8988T (cell line): ENCODE results near the gene BIRC3.

ENCODE experiments used
- DNase-seq: peaks from one replicate; pipeline ENCODE4 v3.0.0; 2011

BIRC3 gene

GRCh38 chr11:102378818-102379217 is 61.5 kb downstream of the BIRC3 start:
- DNase-seq, result no peak

DNA sequence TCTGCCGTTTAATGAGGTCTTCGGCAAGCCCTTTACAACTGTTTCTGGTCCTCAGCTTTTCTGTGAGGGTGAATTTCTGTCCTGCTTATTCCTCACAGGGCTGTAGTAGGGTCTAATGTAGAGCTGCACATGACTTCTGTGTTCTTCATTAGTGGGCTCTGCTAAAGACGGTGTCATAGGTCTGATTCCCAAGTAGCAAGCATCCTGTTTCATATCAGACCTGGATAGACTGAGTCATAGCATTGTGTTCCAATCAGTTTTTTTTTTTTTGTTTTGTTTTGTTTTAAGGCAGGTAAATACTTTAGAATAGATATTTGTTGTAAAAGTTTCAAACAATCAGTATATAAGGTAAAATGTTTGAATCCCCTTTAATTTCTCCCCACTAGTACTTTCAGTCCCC is 65.1 kb downstream of the BIRC3 start:
- no peak for DNase-seq

GRCh38 chr11:102383839-102384238 is 66.6 kb downstream of the BIRC3 start:
- DNase-seq, result no peak

DNA sequence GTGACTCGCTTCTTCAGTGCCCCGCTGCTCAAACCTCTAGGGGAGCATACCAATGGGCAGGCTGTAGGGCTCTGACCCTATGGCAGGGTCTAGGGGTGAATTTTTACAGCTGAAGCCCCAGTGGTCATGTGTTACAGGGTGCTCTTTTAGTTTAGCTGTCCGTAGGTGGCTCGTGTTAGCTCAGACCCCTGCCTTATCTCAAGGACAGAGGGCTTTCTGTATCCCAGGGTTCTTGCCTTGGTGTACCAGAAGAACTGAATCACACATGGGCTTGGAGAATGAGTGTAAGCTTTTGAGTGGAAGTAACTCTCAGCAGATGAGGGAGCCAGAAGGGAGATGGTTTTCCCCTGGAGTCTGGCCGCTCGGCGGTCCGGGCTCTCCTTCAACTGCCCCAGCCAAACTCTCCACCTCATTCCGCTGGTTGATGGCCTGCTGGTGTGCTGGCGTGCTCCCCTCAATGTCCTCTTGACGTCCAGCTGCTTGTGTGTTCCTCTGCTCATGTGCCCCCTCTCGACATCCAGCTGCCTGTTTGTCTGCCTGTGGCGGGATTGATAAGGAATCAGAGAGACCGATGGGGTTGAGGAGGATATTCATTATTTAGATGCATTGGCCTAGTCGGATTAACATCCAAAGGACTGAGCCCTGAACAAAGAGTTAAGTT is 67.3 kb downstream of the BIRC3 start:
- no peak for DNase-seq

GRCh38 chr11:102385085-102386007 is 68.1 kb downstream of the BIRC3 start:
- no peak for DNase-seq

- DNase-seq, result no peak
Measured at GRCh38 chr11:102386136-102386734, 69.0 kb downstream of the BIRC3 start.

- DNase-seq, result no peak
Measured at GRCh38 chr11:102387043-102387781, 69.9 kb downstream of the BIRC3 start.
